GM21515 (cell line): ENCODE data around the gene DCDC2.
"Not testable (repeated sequence)": the region's sequence is repeated elsewhere in the genome, so short reads cannot be mapped to it uniquely, and the experiment has no call there.

ENCODE experiments used
- ATAC-seq: cut with Tn5 transposase; IDR thresholded peaks from one replicate; pipeline ENCODE4 v1.9.1; 2021; ENCODE audit not compliant: unreplicated experiment

The DCDC2 gene

GRCh38 chr6:24357336-24358218, at the start of gene DCDC2:
Gene DCDC2, minus strand, starts transcription at chr6:24358059. Its CDS starts 309 bp downstream, at chr6:24357750.
- no peak for ATAC-seq

- ATAC-seq = no peak
Measured at GRCh38 chr6:24405262-24405661, 47.4 kb upstream of the DCDC2 start.

- no peak for ATAC-seq
Measured at GRCh38 chr6:24403501-24403824, 45.6 kb upstream of the DCDC2 start.

- peak; percentile 97 for ATAC-seq
Measured at GRCh38 chr6:24402697-24403500, 45.0 kb upstream of the DCDC2 start, which contains the start of gene MRS2. Gene MRS2, plus strand, starts transcription at chr6:24402936. Its CDS starts 111 bp downstream, at chr6:24403047.

GRCh38 chr6:24401458-24401857, 43.6 kb upstream of the DCDC2 start:
- no peak for ATAC-seq

- ATAC-seq = not testable (repeated sequence)
Measured at GRCh38 chr6:24400045-24401039, 42.5 kb upstream of the DCDC2 start.

GRCh38 chr6:24397631-24398030, 39.8 kb upstream of the DCDC2 start:
- no peak for ATAC-seq

- no peak for ATAC-seq
Measured at GRCh38 chr6:24396824-24397223, 39.0 kb upstream of the DCDC2 start.

- ATAC-seq = no peak
Measured at GRCh38 chr6:24394780-24395437, 37.0 kb upstream of the DCDC2 start.

GRCh38 chr6:24394061-24394779, 36.4 kb upstream of the DCDC2 start:
- no peak for ATAC-seq

GRCh38 chr6:24391756-24392405, 34.0 kb upstream of the DCDC2 start:
- peak; percentile 79 for ATAC-seq

- ATAC-seq = no peak
Measured at GRCh38 chr6:24391208-24391607, 33.3 kb upstream of the DCDC2 start.

GRCh38 chr6:24387818-24388217, 30.0 kb upstream of the DCDC2 start:
- no peak for ATAC-seq

GRCh38 chr6:24385536-24386269, 27.8 kb upstream of the DCDC2 start:
- no peak for ATAC-seq

- not testable (repeated sequence) for ATAC-seq
Measured at GRCh38 chr6:24384369-24385130, 26.7 kb upstream of the DCDC2 start.

GRCh38 chr6:24382891-24383494, 25.1 kb upstream of the DCDC2 start:
- not testable (repeated sequence) for ATAC-seq

- no peak for ATAC-seq
Measured at GRCh38 chr6:24382220-24382540, 24.3 kb upstream of the DCDC2 start.
